Glutamatergic neuron (in vitro differentiated cells): ENCODE measurements around the gene DUSP2. TPM values are rescaled to one million over a fixed set of nuclear protein-coding genes. Genes with fewer than 3 reads are reported as not detected.
A peak's percentile ranks its signal among the peaks of the same experiment; 100 is the strongest.
"Not testable (repeated sequence)": the region's sequence is repeated elsewhere in the genome, so short reads cannot be mapped to it uniquely, and the experiment has no call there.

Source experiments
- DNase-seq: peaks from one replicate; pipeline ENCODE4 v3.0.0; 2022
- H3K27ac Mint-ChIP-seq: one replicate; pipeline ENCODE4 v1.8.0; 2020; ENCODE audit warnings: mild to moderate bottlenecking, mixed read lengths, inconsistent platforms; ENCODE audit not compliant: unreplicated experiment
- H3K27me3 Mint-ChIP-seq: one replicate; pipeline ENCODE4 v1.8.0; 2020; ENCODE audit warnings: mild to moderate bottlenecking, moderate library complexity, mixed read lengths, inconsistent platforms; ENCODE audit not compliant: unreplicated experiment
- H3K36me3 Mint-ChIP-seq: one replicate; pipeline ENCODE4 v1.8.0; 2020; ENCODE audit warnings: mild to moderate bottlenecking, mixed read lengths, inconsistent platforms; ENCODE audit not compliant: unreplicated experiment
- H3K4me1 Mint-ChIP-seq: one replicate; pipeline ENCODE4 v1.8.0; 2020; ENCODE audit warnings: mild to moderate bottlenecking, low read depth, mixed read lengths, inconsistent platforms; ENCODE audit not compliant: unreplicated experiment
- H3K4me3 Mint-ChIP-seq: one replicate; pipeline ENCODE4 v1.8.0; 2020; ENCODE audit warnings: mild to moderate bottlenecking, mixed read lengths, inconsistent platforms; ENCODE audit not compliant: unreplicated experiment
- H3K9me3 Mint-ChIP-seq: one replicate; pipeline ENCODE4 v1.8.0; 2020; ENCODE audit warnings: mild to moderate bottlenecking, moderate library complexity, mixed read lengths, inconsistent platforms; ENCODE audit not compliant: unreplicated experiment
- total RNA-seq: library from RNA; stranded (reverse); fragmentation: NEBNext Ultra II Directional; extraction: Animal tissue kit (Norgen Biotek cat#: 25700); gene quantifications from one replicate; pipeline ENCODE4 v1.2.1, GENCODE V29; 2021; ENCODE audit not compliant: unreplicated experiment
- TF ChIP-seq, protein P1 (sequence below): fragments of 200-600 bp; sonication (generic); IDR thresholded peaks from one replicate; pipeline ENCODE4 v1.5.0; 2021; ENCODE audit not compliant: partially characterized antibody, unreplicated experiment

DUSP2 gene
- total RNA-seq, 1 donor from 2014 or later, result 0.34 TPM

DNA sequence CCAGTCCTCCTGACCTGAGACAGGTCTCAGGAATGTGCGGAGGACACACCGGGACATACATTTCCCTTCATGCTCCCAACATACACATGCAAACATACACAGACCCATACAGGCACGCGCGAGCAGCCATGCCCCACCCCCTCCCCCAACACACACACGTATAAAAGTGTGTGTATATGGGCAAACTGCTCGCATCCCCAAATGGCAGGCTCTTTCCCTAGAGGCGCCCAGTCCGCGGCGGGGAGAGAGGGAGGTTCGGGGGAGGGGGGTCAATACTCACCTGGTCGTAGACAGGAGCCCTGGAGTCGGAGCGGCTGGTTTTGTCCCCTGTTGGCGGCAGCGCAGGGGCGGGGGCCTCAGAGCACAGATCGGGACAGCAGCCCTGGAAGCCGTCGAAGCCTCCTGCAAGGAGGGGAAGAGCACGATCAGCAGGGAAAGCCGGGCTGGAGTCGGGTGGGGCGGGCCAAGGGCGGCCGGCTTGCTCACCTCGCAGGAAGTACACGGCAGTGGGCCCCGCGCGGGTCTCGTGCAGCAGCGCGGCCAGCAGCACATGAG lies 682 bp downstream of the DUSP2 start:
- DNase-seq, result no peak
- TF ChIP-seq, protein P1, sequence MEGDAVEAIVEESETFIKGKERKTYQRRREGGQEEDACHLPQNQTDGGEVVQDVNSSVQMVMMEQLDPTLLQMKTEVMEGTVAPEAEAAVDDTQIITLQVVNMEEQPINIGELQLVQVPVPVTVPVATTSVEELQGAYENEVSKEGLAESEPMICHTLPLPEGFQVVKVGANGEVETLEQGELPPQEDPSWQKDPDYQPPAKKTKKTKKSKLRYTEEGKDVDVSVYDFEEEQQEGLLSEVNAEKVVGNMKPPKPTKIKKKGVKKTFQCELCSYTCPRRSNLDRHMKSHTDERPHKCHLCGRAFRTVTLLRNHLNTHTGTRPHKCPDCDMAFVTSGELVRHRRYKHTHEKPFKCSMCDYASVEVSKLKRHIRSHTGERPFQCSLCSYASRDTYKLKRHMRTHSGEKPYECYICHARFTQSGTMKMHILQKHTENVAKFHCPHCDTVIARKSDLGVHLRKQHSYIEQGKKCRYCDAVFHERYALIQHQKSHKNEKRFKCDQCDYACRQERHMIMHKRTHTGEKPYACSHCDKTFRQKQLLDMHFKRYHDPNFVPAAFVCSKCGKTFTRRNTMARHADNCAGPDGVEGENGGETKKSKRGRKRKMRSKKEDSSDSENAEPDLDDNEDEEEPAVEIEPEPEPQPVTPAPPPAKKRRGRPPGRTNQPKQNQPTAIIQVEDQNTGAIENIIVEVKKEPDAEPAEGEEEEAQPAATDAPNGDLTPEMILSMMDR, result no peak
- H3K9me3 Mint-ChIP-seq, result peaks cover 2% of the 10 kb centered on the region
- H3K4me3 Mint-ChIP-seq, result peak overlapping the region; percentile 72
- peaks cover 9% of the 10 kb centered on the region for H3K27me3 Mint-ChIP-seq
- no peak overlapping the region for H3K27ac Mint-ChIP-seq
- H3K4me1 Mint-ChIP-seq, result peaks cover 11% of the 10 kb centered on the region
- H3K36me3 Mint-ChIP-seq, result no peaks in the 10 kb centered on the region

DNA sequence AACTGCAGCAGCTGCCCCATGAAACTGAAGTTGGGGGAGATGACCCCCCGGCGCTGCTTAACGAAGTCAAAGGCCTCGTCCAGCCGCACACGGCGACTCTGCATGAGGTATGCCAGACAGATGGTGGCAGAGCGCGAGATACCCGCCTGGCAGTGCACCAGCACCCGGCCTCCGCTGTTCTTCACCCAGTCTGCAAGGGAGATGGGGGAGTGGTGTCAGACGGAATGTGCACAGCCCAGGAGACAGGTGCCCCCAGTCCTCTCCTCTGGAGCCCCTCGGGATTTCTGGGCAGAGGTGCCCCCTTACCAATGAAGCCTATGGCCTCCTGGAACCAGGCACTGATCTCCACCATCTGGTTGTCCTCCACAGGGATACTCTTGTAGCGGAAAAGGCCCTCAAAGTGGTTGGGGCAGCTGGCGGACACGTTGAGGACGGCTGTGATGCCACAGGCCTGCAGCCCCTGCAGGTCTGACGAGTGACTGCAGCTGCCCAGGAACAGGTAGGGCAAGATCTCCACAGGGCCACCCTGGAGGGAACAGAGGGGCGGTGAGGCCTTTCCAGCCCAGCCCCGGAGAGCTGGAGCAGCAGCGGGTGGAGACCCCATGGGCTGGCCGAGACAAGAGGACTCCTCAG lies 1.3 kb downstream of the DUSP2 start:
- Mint-ChIP-seq H3K4me1 (peaks cover 11% of the 10 kb centered on the region), H3K4me3 (peak overlapping the region; percentile 72), H3K36me3 (no peaks in the 10 kb centered on the region), H3K27me3 (peaks cover 9% of the 10 kb centered on the region), H3K9me3 (peaks cover 2% of the 10 kb centered on the region), H3K27ac (no peak overlapping the region)
- no peak for DNase-seq
- TF ChIP-seq, protein P1, result peak; percentile 38

DNA sequence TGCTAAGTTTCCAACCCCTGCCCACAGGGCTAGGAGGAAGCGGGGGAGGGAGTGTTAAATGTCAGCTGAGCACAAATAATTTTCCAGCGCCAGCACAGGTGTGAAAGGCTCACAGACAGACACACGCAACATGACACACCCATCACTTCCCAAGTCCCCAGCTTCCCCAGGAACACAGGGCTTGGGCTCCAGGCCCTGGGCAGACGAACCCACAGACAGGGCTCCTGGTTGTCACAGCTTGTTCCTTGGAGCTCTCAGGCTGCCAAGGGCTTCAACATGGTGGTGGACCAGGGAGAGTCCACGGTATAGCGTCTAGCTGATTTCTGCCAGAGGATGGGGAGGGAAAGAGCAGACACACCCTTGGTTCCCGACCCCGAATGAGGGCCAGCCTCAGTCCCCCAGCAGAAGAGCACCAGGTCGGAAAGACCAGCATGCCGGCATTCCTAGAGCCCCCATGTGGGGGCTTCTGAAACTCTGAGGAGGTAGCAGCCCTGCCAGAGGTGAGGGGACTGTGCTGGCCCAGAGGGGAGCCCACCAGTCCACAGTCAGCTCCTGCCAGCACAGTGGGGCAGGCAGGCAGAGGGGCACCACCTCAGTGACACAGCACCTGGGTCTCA lies 1.9 kb downstream of the DUSP2 start:
- H3K27ac Mint-ChIP-seq, result no peak overlapping the region
- no peak overlapping the region for H3K4me3 Mint-ChIP-seq
- peaks cover 10% of the 10 kb centered on the region for H3K4me1 Mint-ChIP-seq
- H3K36me3 Mint-ChIP-seq, result no peaks in the 10 kb centered on the region
- peaks cover 9% of the 10 kb centered on the region for H3K27me3 Mint-ChIP-seq
- DNase-seq, result peak; percentile 8
- H3K9me3 Mint-ChIP-seq, result peaks cover 2% of the 10 kb centered on the region
- TF ChIP-seq, protein P1, result no peak

DNA sequence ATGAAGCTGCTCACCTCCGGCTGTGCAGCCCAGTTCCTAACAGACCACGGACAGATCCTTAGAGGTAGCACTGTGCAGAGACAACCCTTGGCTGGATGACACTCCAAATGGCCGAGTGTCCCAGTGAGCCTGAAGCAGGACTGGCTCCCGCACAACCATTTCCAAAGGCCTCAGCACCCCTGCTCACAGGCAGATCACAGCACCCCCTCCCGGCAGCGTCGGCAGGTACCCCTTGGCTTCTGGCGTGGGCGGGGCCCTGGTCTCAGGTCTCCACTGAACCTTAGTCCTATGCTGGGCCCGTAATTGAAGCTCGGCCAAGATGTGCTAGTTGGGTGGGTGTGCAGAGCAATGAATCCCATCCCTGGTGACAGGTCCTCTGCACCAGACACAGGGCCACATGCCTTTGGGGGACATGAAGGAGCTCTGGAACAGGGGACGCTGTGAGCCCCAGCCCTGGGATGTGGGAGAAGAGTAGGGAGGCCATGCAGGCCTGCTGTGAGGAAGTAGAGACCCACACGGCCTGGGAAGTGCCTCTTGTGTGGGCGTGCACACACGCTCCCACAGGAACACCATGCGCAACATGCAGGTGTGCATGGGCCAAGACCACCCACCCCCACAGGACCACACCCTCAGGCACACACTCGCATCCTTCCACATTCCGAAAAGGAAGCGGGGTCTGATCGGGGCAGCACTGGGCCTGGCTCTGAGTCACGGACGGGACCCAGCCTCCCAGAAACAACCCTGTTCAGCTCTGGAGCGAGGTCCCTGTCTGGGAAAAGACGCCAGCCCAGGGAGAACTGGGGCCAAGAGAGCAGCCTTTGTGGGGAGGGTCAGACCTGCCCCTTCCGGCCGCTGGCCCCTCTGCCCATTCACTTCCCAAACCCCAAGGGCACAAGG lies 2.8 kb downstream of the DUSP2 start:
- H3K27me3 Mint-ChIP-seq, result peaks cover 9% of the 10 kb centered on the region
- H3K4me3 Mint-ChIP-seq, result no peak overlapping the region
- no peak overlapping the region for H3K27ac Mint-ChIP-seq
- H3K4me1 Mint-ChIP-seq, result peaks cover 4% of the 10 kb centered on the region
- DNase-seq, result peak; percentile 10
- no peaks in the 10 kb centered on the region for H3K36me3 Mint-ChIP-seq
- no peaks in the 10 kb centered on the region for H3K9me3 Mint-ChIP-seq
- TF ChIP-seq, protein P1, result no peak

DNA sequence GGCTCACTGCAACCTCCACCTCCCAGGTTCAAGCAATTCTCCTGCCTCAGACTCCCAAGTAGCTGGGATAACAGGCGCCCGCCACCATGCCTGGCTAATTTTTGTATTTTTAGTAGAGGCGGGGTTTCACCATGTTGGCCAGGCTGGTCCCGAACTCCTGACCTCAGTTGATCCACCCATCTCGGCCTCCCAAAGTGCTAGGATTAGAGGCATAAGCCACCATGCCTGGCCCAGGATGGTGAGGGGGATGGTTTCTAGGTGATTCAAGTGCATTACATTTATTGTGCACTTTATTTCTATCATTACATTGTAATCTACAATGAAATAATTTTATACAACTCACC lies 3.6 kb downstream of the DUSP2 start:
- not testable (repeated sequence) for H3K27ac Mint-ChIP-seq, H3K27me3 Mint-ChIP-seq, DNase-seq, H3K4me1 Mint-ChIP-seq, H3K4me3 Mint-ChIP-seq, H3K9me3 Mint-ChIP-seq, H3K36me3 Mint-ChIP-seq
